Hair follicle dermal papilla cell (primary cell): ENCODE data around the gene CREG2. TPM values are rescaled to one million over a fixed set of nuclear protein-coding genes. Genes with fewer than 3 reads are reported as not detected.

ENCODE experiments used
- small RNA-seq: library from RNA; depleted of rRNA; stranded (forward); fragments of <200 nt; gene quantifications from one replicate; pipeline ENCODE3, GENCODE V24; 2012
- total RNA-seq: library from RNA; depleted of rRNA; stranded (reverse); fragments of >200 nt; gene quantifications from 2 replicates; pipeline ENCODE4 v1.2.3, GENCODE V29; 2012

CREG2 gene
- under 0.01 and 0.32 TPM in 2 replicates for total RNA-seq

DNA sequence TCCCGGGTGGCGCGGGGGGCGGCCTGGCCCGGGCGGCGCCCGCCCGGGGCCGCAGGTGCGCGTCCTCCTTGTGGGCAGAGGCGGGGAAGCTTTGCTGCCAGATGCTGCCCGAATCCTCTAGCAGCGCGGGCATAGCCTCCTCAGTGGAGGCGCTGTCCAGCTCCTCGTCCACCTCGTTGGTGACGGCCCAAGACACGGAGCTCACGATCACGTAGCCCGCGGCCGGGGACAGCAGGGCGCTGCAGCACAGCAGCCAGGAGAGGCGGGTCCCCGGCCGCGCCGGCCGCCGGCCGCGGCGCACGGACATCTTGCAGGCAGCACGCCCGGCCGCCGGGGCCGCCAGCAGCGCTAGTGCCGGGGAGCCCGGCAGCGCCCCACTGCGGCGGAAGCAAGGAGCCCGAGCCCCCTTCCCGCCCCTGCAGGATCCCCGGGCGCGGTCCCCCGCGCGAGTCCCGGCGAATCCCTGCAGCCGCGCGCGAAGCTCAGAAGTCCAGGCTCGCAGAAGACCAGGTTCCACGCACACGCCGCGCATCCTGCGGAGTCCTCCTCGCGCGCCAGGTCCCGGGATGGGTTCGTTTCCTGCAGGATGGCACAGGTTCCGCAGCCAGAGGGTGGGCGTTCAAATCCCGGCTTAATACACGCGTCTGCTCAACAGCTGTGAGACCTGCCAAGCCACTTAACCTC, at the start of gene CREG2:
TSS of gene CREG2 (minus strand) at position 353 of the 684 bp plus-strand sequence. CDS start at position 307, 46 bp downstream.

GRCh38 chr2:101308432-101309210, 78.7 kb downstream of the CREG2 start, which contains the start of gene RNF149:
RNF149 (minus strand) TSS chr2:101308701; CDS start chr2:101308588, 113 bp downstream.

Small RNA genes lying within 50 kb of the gene (small RNA-seq; reads per million reads assigned to genes)
- gene MIR5696 = not detected

Other genes with a start within 250 kb of the CREG2 start
- 16.4 and 23.6 TPM in 2 replicates for gene TBC1D8, start 236.1 kb downstream of the CREG2 start, total RNA-seq
- gene CNOT11, start 134.6 kb downstream of the CREG2 start, total RNA-seq = 45.2 and 47.4 TPM in 2 replicates
- gene RNF149, start 78.8 kb downstream of the CREG2 start, total RNA-seq = 53.1 and 68.2 TPM in 2 replicates
- 6.8 and 17.0 TPM in 2 replicates for gene RFX8, start 87.6 kb upstream of the CREG2 start, total RNA-seq